Nephron progenitor cell (in vitro differentiated cells): ENCODE data around the gene SIMC1.

Source experiments
- DNase-seq: peaks from one replicate; pipeline ENCODE4 v3.0.0; 2021
- H3K27ac Mint-ChIP-seq: 2 replicates; pipeline ENCODE4 v1.8.0; 2021; ENCODE audit warnings: mild to moderate bottlenecking, moderate library complexity, mixed read lengths
- H3K27me3 Mint-ChIP-seq: 2 replicates; pipeline ENCODE4 v1.8.0; 2021; ENCODE audit warnings: mild to moderate bottlenecking, low read depth, mixed read lengths; ENCODE audit not compliant: poor library complexity
- H3K36me3 Mint-ChIP-seq: 2 replicates; pipeline ENCODE4 v1.8.0; 2021; ENCODE audit warnings: low read depth, mixed read lengths
- H3K4me1 Mint-ChIP-seq: 2 replicates; pipeline ENCODE4 v1.8.0; 2021; ENCODE audit warnings: mixed read lengths
- H3K4me3 Mint-ChIP-seq: 2 replicates; pipeline ENCODE4 v1.8.0; 2021; ENCODE audit warnings: mild to moderate bottlenecking, moderate library complexity, mixed read lengths
- H3K9me3 Mint-ChIP-seq: 2 replicates; pipeline ENCODE4 v1.8.0; 2021; ENCODE audit warnings: mild to moderate bottlenecking, moderate library complexity, mixed read lengths
- TF ChIP-seq, protein P1 (sequence below): fragments of 200-600 bp; sonication (generic); IDR thresholded peaks from 2 replicates; pipeline ENCODE4 v1.5.0; 2021; ENCODE audit warnings: antibody characterized with exemption

Gene SIMC1

DNA sequence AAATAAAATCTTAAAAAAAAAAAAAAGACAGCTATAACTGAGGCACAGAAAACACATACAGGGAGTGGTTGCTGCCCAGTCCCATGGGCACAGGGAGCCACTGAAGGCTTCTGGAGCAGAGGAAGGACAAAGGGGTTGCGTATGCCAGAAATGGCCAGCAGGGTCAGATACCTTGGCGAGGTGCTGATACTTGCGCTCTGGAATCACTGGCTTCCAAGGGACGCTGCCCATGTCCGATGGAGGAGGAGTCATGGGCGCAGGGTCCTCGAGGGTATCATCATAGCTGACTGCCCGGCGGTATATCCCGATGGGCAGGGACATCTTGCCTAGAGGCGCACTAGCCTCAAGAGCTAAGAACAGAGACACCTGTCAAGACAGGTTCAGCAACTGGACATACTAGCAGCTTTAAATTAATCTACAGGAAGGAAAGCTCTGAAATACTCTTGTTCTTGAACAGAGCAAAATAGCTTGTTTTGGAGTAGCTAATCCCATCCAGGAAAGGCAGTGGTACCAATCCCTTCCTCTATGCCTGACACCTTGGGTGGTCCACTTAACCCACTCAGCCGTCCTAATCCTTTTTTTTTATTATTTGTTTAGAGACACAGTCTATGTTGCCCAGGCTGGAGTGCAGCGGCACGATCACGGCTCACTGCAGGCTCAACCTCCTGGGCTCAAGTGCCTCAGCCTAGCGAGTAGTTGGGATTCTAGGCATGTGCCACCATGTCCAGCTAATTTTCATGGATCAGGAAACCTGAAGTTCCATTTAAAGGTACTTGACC, 117.4 kb downstream of the SIMC1 start:
- Mint-ChIP-seq H3K4me3 (no peak overlapping the region), H3K36me3 (peaks cover 69% of the 10 kb centered on the region), H3K4me1 (peaks cover 11% of the 10 kb centered on the region), H3K27me3 (peaks cover 3% of the 10 kb centered on the region), H3K9me3 (no peaks in the 10 kb centered on the region), H3K27ac (no peak overlapping the region)
- no peak for DNase-seq
- TF ChIP-seq, protein P1, sequence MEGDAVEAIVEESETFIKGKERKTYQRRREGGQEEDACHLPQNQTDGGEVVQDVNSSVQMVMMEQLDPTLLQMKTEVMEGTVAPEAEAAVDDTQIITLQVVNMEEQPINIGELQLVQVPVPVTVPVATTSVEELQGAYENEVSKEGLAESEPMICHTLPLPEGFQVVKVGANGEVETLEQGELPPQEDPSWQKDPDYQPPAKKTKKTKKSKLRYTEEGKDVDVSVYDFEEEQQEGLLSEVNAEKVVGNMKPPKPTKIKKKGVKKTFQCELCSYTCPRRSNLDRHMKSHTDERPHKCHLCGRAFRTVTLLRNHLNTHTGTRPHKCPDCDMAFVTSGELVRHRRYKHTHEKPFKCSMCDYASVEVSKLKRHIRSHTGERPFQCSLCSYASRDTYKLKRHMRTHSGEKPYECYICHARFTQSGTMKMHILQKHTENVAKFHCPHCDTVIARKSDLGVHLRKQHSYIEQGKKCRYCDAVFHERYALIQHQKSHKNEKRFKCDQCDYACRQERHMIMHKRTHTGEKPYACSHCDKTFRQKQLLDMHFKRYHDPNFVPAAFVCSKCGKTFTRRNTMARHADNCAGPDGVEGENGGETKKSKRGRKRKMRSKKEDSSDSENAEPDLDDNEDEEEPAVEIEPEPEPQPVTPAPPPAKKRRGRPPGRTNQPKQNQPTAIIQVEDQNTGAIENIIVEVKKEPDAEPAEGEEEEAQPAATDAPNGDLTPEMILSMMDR = no peak

DNA sequence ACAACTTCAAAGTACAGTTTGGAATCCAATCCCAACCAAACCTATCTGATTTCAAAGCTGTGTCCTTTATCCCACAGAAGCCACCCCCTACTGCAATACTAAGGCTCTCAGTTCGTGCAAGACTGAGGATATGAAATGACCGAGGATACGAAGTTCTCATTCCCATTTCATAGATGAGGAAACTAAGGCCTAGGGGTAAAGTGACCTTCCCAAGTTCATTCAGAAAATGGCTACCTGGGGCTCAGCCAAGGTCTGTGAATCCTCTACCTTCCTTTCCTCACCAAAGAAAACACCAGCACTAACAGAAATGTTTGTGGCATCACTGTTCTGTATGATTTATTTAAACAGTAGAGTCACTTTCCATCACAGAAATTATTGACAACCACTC, 117.9 kb downstream of the SIMC1 start:
- Mint-ChIP-seq H3K27me3 (peaks cover 3% of the 10 kb centered on the region), H3K36me3 (peaks cover 66% of the 10 kb centered on the region), H3K4me3 (no peak overlapping the region), H3K27ac (no peak overlapping the region), H3K4me1 (peaks cover 11% of the 10 kb centered on the region), H3K9me3 (no peaks in the 10 kb centered on the region)
- TF ChIP-seq, protein P1 = no peak
- no peak for DNase-seq

DNA sequence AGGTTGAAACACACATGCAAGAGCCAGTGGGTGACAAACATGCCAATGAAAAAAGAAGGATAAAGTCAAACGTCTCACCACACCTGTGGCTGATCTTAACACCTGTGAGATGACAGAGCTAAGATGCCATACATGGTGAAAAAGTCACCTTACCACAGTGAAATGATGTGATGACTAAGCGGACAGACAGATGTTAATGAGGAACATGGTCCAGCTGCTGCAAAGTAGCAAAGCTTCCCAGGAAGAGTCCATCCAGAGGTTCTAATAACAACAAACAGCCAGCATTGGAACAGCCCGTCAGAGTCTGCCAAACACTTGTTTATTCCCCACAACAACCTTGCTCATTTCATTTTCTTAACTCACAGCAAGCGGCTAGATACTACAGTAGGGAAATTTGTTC, 121.4 kb downstream of the SIMC1 start:
- Mint-ChIP-seq H3K36me3 (peaks cover 42% of the 10 kb centered on the region), H3K4me1 (peaks cover 15% of the 10 kb centered on the region), H3K9me3 (no peaks in the 10 kb centered on the region), H3K4me3 (peak overlapping the region; percentile 95), H3K27me3 (peaks cover 34% of the 10 kb centered on the region), H3K27ac (no peak overlapping the region)
- TF ChIP-seq, protein P1 = no peak
- no peak for DNase-seq

DNA sequence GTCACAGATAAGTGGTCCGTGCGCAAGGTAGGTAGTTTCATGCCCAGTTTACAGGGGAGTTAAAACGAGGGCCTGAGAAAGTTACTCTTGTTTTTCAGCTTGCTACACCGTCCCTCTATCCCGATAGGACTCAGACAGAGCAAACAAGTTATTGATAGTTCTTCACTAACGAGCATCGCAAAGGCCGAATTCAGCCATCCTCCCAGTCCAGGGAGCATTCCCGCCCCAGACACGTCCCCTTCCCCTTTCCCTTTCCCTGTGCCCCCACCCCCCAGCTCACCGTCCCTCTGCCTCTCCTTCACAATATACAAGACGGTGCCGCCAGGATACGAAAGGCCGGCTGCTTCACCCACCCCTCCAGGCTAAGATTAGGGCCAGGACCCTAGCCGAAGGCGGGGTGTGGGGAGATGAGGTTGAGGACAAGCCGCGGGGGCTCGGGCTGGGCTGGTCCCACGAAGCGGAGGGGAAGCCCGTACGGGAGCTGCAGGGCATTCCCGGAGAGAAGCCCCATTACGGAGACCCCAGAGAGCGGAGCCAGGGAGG, 122.7 kb downstream of the SIMC1 start:
- Mint-ChIP-seq H3K4me1 (peaks cover 15% of the 10 kb centered on the region), H3K9me3 (no peaks in the 10 kb centered on the region), H3K36me3 (peaks cover 31% of the 10 kb centered on the region), H3K27me3 (peaks cover 38% of the 10 kb centered on the region), H3K4me3 (peak overlapping the region; percentile 95), H3K27ac (peak overlapping the region; percentile 51)
- TF ChIP-seq, protein P1 = no peak
- DNase-seq = no peak

DNA sequence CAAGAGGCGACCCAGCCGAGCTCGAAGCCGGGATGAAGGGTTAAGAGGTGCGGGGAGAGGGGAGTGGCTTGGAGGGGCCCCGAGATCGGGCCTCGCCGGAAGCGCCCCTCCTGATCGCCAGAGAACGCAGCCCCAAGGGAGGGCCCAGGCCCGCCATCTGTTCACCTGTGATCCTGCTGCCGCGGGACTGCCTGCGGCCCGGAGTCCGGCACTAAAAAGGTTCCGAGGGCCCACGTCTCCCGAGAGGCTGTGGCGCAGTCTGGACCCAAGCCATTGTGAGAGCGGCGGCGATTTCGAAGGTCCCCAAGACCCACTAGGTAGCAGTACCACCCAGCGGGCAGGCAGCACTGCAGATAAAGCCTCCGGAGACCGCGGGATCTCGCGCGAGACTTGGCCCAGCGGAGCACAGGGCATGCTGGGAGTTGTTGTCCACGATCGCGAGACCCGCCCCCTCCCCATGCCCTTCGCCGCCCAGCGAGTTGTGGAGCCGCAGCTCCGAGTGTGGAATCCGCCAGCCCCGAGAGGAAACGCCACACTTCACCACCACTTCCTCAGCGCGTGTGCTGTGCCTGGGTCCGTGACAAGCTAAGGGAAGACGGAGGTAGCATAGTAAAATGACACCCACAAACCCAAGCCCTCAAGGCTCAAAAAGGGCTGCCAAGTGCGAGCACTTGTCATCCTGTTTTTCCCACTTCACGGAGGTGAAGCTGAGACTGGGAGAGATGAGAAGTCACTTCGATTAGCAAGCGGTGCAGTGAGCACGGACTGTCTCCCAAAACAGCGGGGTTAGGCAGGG, 123.4 kb downstream of the SIMC1 start, which contains the start of gene KIAA1191:
Gene KIAA1191, minus strand, starts transcription at position 328 of the 796 bp plus-strand sequence. CDS start 2,256 bp downstream, outside the sequence.
- Mint-ChIP-seq H3K36me3 (peaks cover 29% of the 10 kb centered on the region), H3K9me3 (no peaks in the 10 kb centered on the region), H3K4me1 (peaks cover 19% of the 10 kb centered on the region), H3K27ac (peak within 1 kb of the TSS; percentile 96), H3K27me3 (peaks cover 45% of the 10 kb centered on the region), H3K4me3 (peak within 1 kb of the TSS; percentile 95)
- DNase-seq = peak; percentile 92
- TF ChIP-seq, protein P1 = no peak
